PC-3 (cell line): ENCODE data around the gene TBX5.

ENCODE experiments used
- CTCF ChIP-seq: fragments of 300-600 bp; sonication (generic); conservative IDR thresholded peaks from 2 replicates; pipeline ENCODE4 v1.5.1; 2017; ENCODE audit warnings: antibody characterized with exemption, low read depth, mild to moderate bottlenecking, low read length
- EZH2 ChIP-seq: fragments of 300-600 bp; sonication (generic); IDR thresholded peaks from one replicate; pipeline ENCODE4 v1.6.1; 2017; ENCODE audit warnings: antibody characterized with exemption, mild to moderate bottlenecking, low read length; ENCODE audit not compliant: unreplicated experiment

- TF ChIP-seq EZH2 (no peak), CTCF (no peak)
These were observed 91.5 kb downstream of the TBX5 start for GRCh38 chr12:114314403-114314802.
